RPMI7951 (cell line): ENCODE data around the gene RNASE13. TPM values are rescaled to one million over a fixed set of nuclear protein-coding genes. Genes with fewer than 3 reads are reported as not detected.
"Not testable (repeated sequence)": the region's sequence is repeated elsewhere in the genome, so short reads cannot be mapped to it uniquely, and the experiment has no call there.

Experiments used
- DNase-seq: peaks from one replicate; pipeline ENCODE4 v3.0.0-alpha.2; 2012; ENCODE audit warnings: low read depth
- total RNA-seq: library from RNA; depleted of rRNA; stranded (reverse); fragments of >200 nt; shearing (Covaris generic); gene quantifications from 2 replicates; pipeline ENCODE4 v1.2.3, GENCODE V29; 2014; rRNA removed

Gene RNASE13
- total RNA-seq, 1 experiment from 2014 or later = not detected

GRCh38 chr14:20989471-20989786 is 45.2 kb downstream of the RNASE13 start:
- no peak for DNase-seq

DNA sequence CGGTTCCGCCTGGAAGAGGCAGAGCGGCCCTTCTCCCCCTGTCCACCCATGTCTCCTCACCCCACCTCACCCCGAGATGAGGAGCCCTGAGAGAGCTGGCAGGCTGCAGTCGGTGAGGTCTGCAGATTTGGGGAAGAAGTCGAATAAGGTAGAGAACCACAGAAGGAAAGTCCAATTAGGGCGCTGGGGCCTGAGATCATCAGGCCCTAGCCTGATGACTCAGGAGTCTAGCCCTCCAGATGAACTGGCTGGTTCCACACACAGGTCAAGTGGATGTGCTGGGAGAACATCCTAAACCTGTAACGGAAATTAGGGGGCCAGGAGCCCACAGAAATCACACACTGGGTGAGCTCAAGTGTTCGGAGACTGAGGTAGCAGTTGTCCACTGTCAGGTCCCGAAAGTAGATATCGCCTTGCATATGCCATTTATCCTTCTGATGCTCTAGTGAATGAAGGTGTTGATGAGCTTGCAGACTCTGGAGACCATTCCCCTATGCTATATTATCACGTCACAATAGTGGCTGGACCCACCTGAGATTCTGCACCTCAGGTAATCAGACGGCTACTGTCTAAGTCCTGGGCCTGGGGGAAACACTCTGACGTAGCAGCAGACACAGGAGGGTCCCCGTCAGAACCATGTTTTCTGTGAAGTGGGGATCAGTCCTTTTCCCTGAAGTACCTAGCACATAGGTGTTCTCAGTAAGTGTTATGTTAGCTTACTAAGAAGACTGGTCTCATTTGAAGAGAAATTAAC is 45.7 kb downstream of the RNASE13 start:
- peak; percentile 2 for DNase-seq

GRCh38 chr14:20986811-20987210 is 47.8 kb downstream of the RNASE13 start:
- DNase-seq = peak; percentile 92

DNA sequence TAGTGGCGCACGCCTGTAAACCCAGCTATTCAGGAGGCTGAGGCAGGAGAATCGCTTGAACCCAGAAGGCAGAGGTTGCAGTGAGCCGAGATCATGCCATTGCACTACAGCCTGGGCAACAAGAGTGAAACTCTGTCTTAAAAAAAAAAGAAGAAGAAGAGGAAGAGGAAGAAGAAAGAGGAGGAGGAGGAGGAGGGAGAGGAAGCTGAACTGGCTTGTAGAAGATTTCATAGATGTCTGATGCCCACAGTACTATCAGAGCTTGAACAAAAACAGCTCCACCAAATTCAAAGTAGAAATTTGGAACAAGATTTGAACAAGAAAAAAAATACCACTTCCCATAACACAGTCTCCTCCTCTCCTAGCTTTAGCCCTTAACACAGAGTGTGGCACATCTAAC is 49.0 kb downstream of the RNASE13 start:
- not testable (repeated sequence) for DNase-seq

Other genes starting within 250 kb of the RNASE13 start
- gene RNASE1, start 232.0 kb downstream of the RNASE13 start, total RNA-seq = 1.1 and 2.2 TPM in 2 replicates
- gene RNASE3, start 143.4 kb downstream of the RNASE13 start, total RNA-seq = not detected in 2 replicates
- not detected in 2 replicates for gene RNASE2, start 79.3 kb downstream of the RNASE13 start, total RNA-seq
- 52.9 and 72.0 TPM in 2 replicates for gene METTL17, start 44.8 kb downstream of the RNASE13 start, total RNA-seq
- 0.12 TPM in 1 of 2 replicates, not detected in the other for gene SLC39A2, start 35.5 kb downstream of the RNASE13 start, total RNA-seq
- 0.96 and 2.1 TPM in 2 replicates for gene NDRG2, start 9.7 kb downstream of the RNASE13 start, total RNA-seq
- gene TPPP2, start 4.6 kb downstream of the RNASE13 start, total RNA-seq = not detected in 2 replicates
- gene RNASE7, start 7.6 kb upstream of the RNASE13 start, total RNA-seq = not detected in 2 replicates
- gene RNASE8, start 23.0 kb upstream of the RNASE13 start, total RNA-seq = not detected in 2 replicates
- gene ARHGEF40, start 35.5 kb upstream of the RNASE13 start, total RNA-seq = 26.0 and 38.4 TPM in 2 replicates
- 2.9 and 4.2 TPM in 2 replicates for gene ZNF219, start 63.8 kb upstream of the RNASE13 start, total RNA-seq
- gene TMEM253, start 66.3 kb upstream of the RNASE13 start, total RNA-seq = not detected in 2 replicates
- gene OR5AU1, start 121.3 kb upstream of the RNASE13 start, total RNA-seq = not detected in 2 replicates
- 559 and 723 TPM in 2 replicates for gene HNRNPC, start 234.6 kb upstream of the RNASE13 start, total RNA-seq
- 0.12 TPM in 1 of 2 replicates, not detected in the other for gene RPGRIP1, start 245.3 kb upstream of the RNASE13 start, total RNA-seq